K562 (cell line): ENCODE data around the gene ATP13A2. TPM values are rescaled to one million over a fixed set of nuclear protein-coding genes. Genes with fewer than 3 reads are reported as not detected.

Experiments used
- ATF1 ChIP-seq, 2 experiments: fragments of 450-650 bp in 1 of 2; IDR thresholded peaks; 2 replicates each; pipeline ENCODE4 v1.6.1; 2016; ENCODE audit warnings: missing compliant biosample characterization in 1 of 2, missing genetic modification characterization in 1 of 2
- BRF2 ChIP-seq: IDR thresholded peaks from 3 replicates; pipeline ENCODE4 v1.6.1; 2011; ENCODE audit warnings: borderline replicate concordance, mild to moderate bottlenecking; ENCODE audit not compliant: insufficient read length, insufficient read depth
- ESRRB ChIP-seq: fragments of 250-450 bp; sonication (Bioruptor Pico); IDR thresholded peaks from 2 replicates; pipeline ENCODE4 v1.5.0; 2020; ENCODE audit warnings: mild to moderate bottlenecking, moderate library complexity, borderline replicate concordance
- MAFF ChIP-seq: IDR thresholded peaks from 2 replicates; pipeline ENCODE4 v1.6.1; 2012; ENCODE audit warnings: low read length, improper control_type of control experiment
- MLX ChIP-seq, 2 experiments: fragments of 450-650 bp in 1 of 2; sonication (generic) in 1 of 2; formaldehyde crosslinking; conservative IDR thresholded peaks; 2 replicates each; pipeline versions ENCODE4 v1.4.0 to v1.8.1; 2020 to 2022; ENCODE audit warnings: mild to moderate bottlenecking in 1 of 2, missing genetic modification reagents in 1 of 2
- NR2C1 ChIP-seq, 2 experiments: fragments of 450-650 bp; IDR thresholded peaks; 2 replicates each; pipeline ENCODE4 v1.6.1; 2017; ENCODE audit warnings: mild to moderate bottlenecking in 2 of 2, antibody characterized with exemption in 1 of 2, inconsistent platforms in 1 of 2, missing compliant biosample characterization in 1 of 2, missing genetic modification characterization in 1 of 2
- PRDM10 ChIP-seq: fragments of 450-650 bp; IDR thresholded peaks from 2 replicates; pipeline ENCODE4 v1.6.1; 2018; ENCODE audit not compliant: partially characterized antibody
- SNAPC5 ChIP-seq: fragments of 250-450 bp; sonication (Bioruptor Pico); IDR thresholded peaks from 2 replicates; pipeline ENCODE4 v1.8.0; 2021; ENCODE audit warnings: moderate library complexity, mild to moderate bottlenecking, inconsistent platforms
- SP1 ChIP-seq: sonication (generic); formaldehyde crosslinking; IDR thresholded peaks from 2 replicates; pipeline ENCODE4 v1.8.1; 2022; ENCODE audit warnings: mild to moderate bottlenecking, missing genetic modification reagents
- STAT5A ChIP-seq: IDR thresholded peaks from 2 replicates; pipeline ENCODE4 v1.6.1; 2012; ENCODE audit warnings: low read length, inconsistent platforms, borderline replicate concordance
- TAL1 ChIP-seq: fragments of 450-650 bp; IDR thresholded peaks from 2 replicates; pipeline ENCODE4 v1.6.1; 2016; ENCODE audit warnings: mild to moderate bottlenecking
- ZBTB11 ChIP-seq, 3 experiments: fragments of 200-800 bp in 1 of 3; fragments of 250-450 bp in 1 of 3; fragments of 450-650 bp in 1 of 3; sonication (Bioruptor Pico) in 1 of 3; sonication (Bioruptor generic) in 1 of 3; formaldehyde crosslinking in 1 of 3; IDR thresholded peaks; 2 replicates each; pipeline versions ENCODE4 v1.6.1 to v1.8.0; 2016 to 2022; ENCODE audit warnings: mild to moderate bottlenecking in 2 of 3, missing genetic modification characterization in 2 of 3, missing compliant biosample characterization in 1 of 3, moderate library complexity in 1 of 3
- ZNF589 ChIP-seq: fragments of 200-800 bp; sonication (Bioruptor generic); IDR thresholded peaks from 2 replicates; pipeline ENCODE4 v1.6.1; 2016; ENCODE audit warnings: low read depth, missing genetic modification characterization, missing compliant biosample characterization
- ZSCAN29 ChIP-seq: fragments of 450-650 bp; IDR thresholded peaks from 2 replicates; pipeline ENCODE4 v1.6.1; 2017
- polyA plus RNA-seq, 8 experiments: library from polyadenylated mRNA; depleted of rRNA in 4 of 8; stranded (reverse) in 5 of 8; unstranded in 3 of 8; fragments of >200 nt; fragmentation: Nextera tagmentation in 2 of 8; fragmentation: Illumina TruSeq in 1 of 8; extraction: Ambion mirVana in 2 of 8; extraction: Trizol in 1 of 8; gene quantifications; 2 replicates each; pipeline versions ENCODE4 v1.2.1 to v1.2.3, GENCODE V29; 2011 to 2014; ENCODE audit warnings: inconsistent platforms in 1 of 8, missing spikeins in 1 of 8
- total RNA-seq, 7 experiments: library from RNA; depleted of rRNA in 6 of 7; stranded (reverse); fragments of >200 nt in 6 of 7; fragmentation: Illumina TruSeq in 2 of 7; extraction: Trizol in 2 of 7; gene quantifications; 2 replicates each; pipeline versions ENCODE4 v1.2.1 to v1.2.3, GENCODE V29; 2011 to 2021; ENCODE audit warnings: low replicate concordance in 1 of 7

The ATP13A2 gene
- total and polyA plus RNA-seq, 9 of the 15 experiments (the other 6 are each of a cell fraction or from before 2014, with no cell fraction given): 0.36 to 56.3 (median 16.3) TPM

- TF ChIP-seq ZBTB11 (CRISPR knock-in tag; IDR thresholded peaks at IDR 0.05): no peak
- no peak for TF ChIP-seq ESRRB (CRISPR knock-in tag)
- TF ChIP-seq NR2C1 (IDR thresholded peaks at IDR 0.05): no peak
- TF ChIP-seq NR2C1 (tag; IDR thresholded peaks at IDR 0.05): no peak
- TF ChIP-seq TAL1: peak; percentile 46
- no peak for TF ChIP-seq ZSCAN29
- no peak for TF ChIP-seq STAT5A
- no peak for TF ChIP-seq PRDM10
- no peak for TF ChIP-seq MAFF
- peak; percentile 68 for TF ChIP-seq ZNF589 (CRISPR knock-in tag)
- no peak for TF ChIP-seq SNAPC5 (CRISPR knock-in tag)
- TF ChIP-seq ATF1 (CRISPR knock-in tag; IDR thresholded peaks at IDR 0.05): no peak
- no peak for TF ChIP-seq ATF1 (tag; IDR thresholded peaks at IDR 0.05)
- TF ChIP-seq BRF2: no peak
- TF ChIP-seq MLX (CRISPR knock-in tag; conservative IDR thresholded peaks at IDR 0.05): no peak
- TF ChIP-seq SP1 (CRISPR knock-in tag): no peak
Observed at GRCh38 chr1:17013491-17014320, 2.0 kb upstream of the ATP13A2 start (continued).
